Stomach (tissue), 9 donors: Measurements from ENCODE around the gene DUSP9. TPM values are rescaled to one million over a fixed set of nuclear protein-coding genes. Genes with fewer than 3 reads are reported as not detected.
A peak's percentile ranks its signal among the peaks of the same experiment; 100 is the strongest.

Experiments
- DNase-seq, 2 donors: peaks; one replicate each; pipeline versions ENCODE4 v3.0.0 to v3.0.0-alpha.2; 2013 to 2019
- H3K27ac ChIP-seq, 5 donors: fragments of 200-600 bp in 4 of 5; sonication (generic) in 4 of 5; one replicate each; pipeline ENCODE4 v1.5.1; 2013 to 2019; ENCODE audit warnings: mild to moderate bottlenecking in 1 of 5, moderate library complexity in 1 of 5
- H3K27me3 ChIP-seq, 3 donors: fragments of 200-600 bp; sonication (generic); one replicate each; pipeline ENCODE4 v1.5.1; 2017 to 2019; ENCODE audit warnings: mixed run types in 1 of 3
- H3K36me3 ChIP-seq, 4 donors: fragments of 200-600 bp; sonication (generic); 1 replicate in 3 of 4; 2 replicates in 1 of 4; pipeline ENCODE4 v1.5.1; 2016 to 2019
- H3K4me1 ChIP-seq, 4 donors: fragments of 200-600 bp; sonication (generic); one replicate each; pipeline ENCODE4 v1.5.1; 2016 to 2019
- H3K4me3 ChIP-seq, 4 donors: fragments of 200-600 bp; sonication (generic) in 3 of 4; one replicate each; pipeline ENCODE4 v1.5.1; 2016 to 2019; ENCODE audit warnings: mild to moderate bottlenecking in 1 of 4
- H3K9me3 ChIP-seq, 4 donors: fragments of 200-600 bp; sonication (generic); one replicate each; pipeline ENCODE4 v1.5.1; 2016 to 2019
- EP300 ChIP-seq: sonication (generic); formaldehyde crosslinking; IDR thresholded peaks from one replicate; pipeline ENCODE4 v1.6.1; 2017; ENCODE audit warnings: antibody characterized with exemption
- POLR2A ChIP-seq, 4 donors: fragments of 450-650 bp; IDR thresholded peaks; one replicate each; pipeline ENCODE4 v1.6.1; 2016; ENCODE audit warnings: antibody characterized with exemption in 4 of 4, control low read depth in 2 of 4, mild to moderate bottlenecking in 1 of 4, moderate library complexity in 1 of 4
- POLR2AphosphoS5 ChIP-seq, 3 donors: sonication (generic); formaldehyde crosslinking; IDR thresholded peaks; one replicate each; pipeline ENCODE4 v1.6.1; 2016; ENCODE audit warnings: antibody characterized with exemption in 3 of 3
- WGBS, 5 donors: extraction: QIAGEN DNeasy Blood & Tissue Kit in 3 of 5; methylation state at CpG; one replicate each; pipeline versions ENCODE4 v1.1.5 to v1.1.7; 2013 to 2018; 5-methylcytosine and 5-hydroxymethylcytosine counted together
- intact Hi-C: fragments of 100-400 bp; cut with DNase I; formaldehyde crosslinking; loops from one replicate; pipeline ENCODE4 v1.15.1; 2023; ENCODE audit warnings: low total_unique reads
- polyA plus RNA-seq, 3 donors: library from polyadenylated mRNA; stranded (reverse); fragments of 200-250 nt; gene quantifications; one replicate each; pipeline ENCODE4 v1.2.3, GENCODE V29; 2013
- total RNA-seq, 5 donors: library from RNA; depleted of rRNA; stranded (reverse); fragments of >200 nt; gene quantifications; one replicate each; pipeline versions ENCODE4 v1.1.0 to v1.2.3, GENCODE V29; 2014 to 2016
- TF ChIP-seq, protein P1 (sequence below), 7 experiments: fragments of 450-650 bp in 4 of 7; fragments of 200-600 bp in 3 of 7; sonication (generic) in 3 of 7; IDR thresholded peaks; one replicate each; pipeline ENCODE4 v1.5.1; 2016 to 2019; ENCODE audit warnings: antibody characterized with exemption in 7 of 7, control low read depth in 2 of 7, mild to moderate bottlenecking in 1 of 7
- donor health status: healthy with polysubstance abuse.
- donor health status: Bipolar disorder and iron deficiency.
- donor health status: healthy.

The DUSP9 gene
- total and polyA plus RNA-seq, 8 donors = 0.18 to 0.25 TPM; not detected in 6

DNA sequence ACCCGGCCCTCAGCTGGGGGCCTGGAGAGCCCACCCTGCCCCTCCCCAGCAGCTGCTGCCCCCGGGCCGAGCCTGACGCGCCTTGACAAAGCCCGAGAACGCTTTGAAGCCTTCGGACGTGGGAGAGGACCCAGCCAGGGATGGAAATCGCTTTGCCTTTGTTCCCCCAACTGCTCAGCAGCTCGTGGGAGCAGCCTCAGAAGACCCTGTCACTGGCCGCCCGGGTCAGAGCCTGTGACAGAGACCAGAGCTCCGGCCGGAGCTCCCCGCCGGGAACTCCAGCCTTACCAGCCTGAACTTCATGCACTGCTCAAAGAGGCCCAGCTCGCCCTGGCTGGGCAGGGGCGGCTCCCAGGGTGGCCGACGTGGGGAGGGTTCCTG lies 38.1 kb downstream of the DUSP9 start:
- 53 to 57% (median 54%) methylated on average over 4 to 21 of the region's 21 CpGs; no CpG with 5 or more reads in 1 of the 5 donors for WGBS, 5 donors
- no peak overlapping the region for H3K4me3 ChIP-seq
- H3K27ac ChIP-seq = no peak overlapping the region
- no peak for DNase-seq
- H3K27me3 ChIP-seq = peaks cover 8 to 21% (median 20%) of the 10 kb centered on the region in 3 donors
- TF ChIP-seq EP300 = no peak
- TF ChIP-seq POLR2A (IDR thresholded peaks at IDR 0.05) = no peak
- TF ChIP-seq, protein P1, sequence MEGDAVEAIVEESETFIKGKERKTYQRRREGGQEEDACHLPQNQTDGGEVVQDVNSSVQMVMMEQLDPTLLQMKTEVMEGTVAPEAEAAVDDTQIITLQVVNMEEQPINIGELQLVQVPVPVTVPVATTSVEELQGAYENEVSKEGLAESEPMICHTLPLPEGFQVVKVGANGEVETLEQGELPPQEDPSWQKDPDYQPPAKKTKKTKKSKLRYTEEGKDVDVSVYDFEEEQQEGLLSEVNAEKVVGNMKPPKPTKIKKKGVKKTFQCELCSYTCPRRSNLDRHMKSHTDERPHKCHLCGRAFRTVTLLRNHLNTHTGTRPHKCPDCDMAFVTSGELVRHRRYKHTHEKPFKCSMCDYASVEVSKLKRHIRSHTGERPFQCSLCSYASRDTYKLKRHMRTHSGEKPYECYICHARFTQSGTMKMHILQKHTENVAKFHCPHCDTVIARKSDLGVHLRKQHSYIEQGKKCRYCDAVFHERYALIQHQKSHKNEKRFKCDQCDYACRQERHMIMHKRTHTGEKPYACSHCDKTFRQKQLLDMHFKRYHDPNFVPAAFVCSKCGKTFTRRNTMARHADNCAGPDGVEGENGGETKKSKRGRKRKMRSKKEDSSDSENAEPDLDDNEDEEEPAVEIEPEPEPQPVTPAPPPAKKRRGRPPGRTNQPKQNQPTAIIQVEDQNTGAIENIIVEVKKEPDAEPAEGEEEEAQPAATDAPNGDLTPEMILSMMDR (IDR thresholded peaks at IDR 0.05) = no peak
- TF ChIP-seq POLR2AphosphoS5 (IDR thresholded peaks at IDR 0.05) = no peak
- H3K9me3 ChIP-seq = peaks cover 0 to 14% (median 4%) of the 10 kb centered on the region in 4 donors
- intact Hi-C loops = no loop called here
- H3K36me3 ChIP-seq = no peaks in the 10 kb centered on the region
- H3K4me1 ChIP-seq = peaks cover 0 to 24% (median 17%) of the 10 kb centered on the region in 4 donors

GRCh38 chrX:153685751-153686696 lies 39.0 kb downstream of the DUSP9 start:
- intact Hi-C loops = no loop called here
- H3K27ac ChIP-seq = peak overlapping the region in 1 of 5 donors; percentile 77
- TF ChIP-seq POLR2A (IDR thresholded peaks at IDR 0.05) = no peak
- TF ChIP-seq POLR2AphosphoS5 (IDR thresholded peaks at IDR 0.05) = no peak
- TF ChIP-seq EP300 = no peak
- TF ChIP-seq, protein P1 (IDR thresholded peaks at IDR 0.05) = no peak
- peaks cover 0 to 14% (median 4%) of the 10 kb centered on the region in 4 donors for H3K9me3 ChIP-seq
- no peak overlapping the region for H3K4me3 ChIP-seq
- H3K36me3 ChIP-seq = no peaks in the 10 kb centered on the region
- peaks cover 0 to 24% (median 20%) of the 10 kb centered on the region in 4 donors for H3K4me1 ChIP-seq
- peaks cover 8 to 21% (median 20%) of the 10 kb centered on the region in 3 donors for H3K27me3 ChIP-seq
- 72 to 79% (median 75%) methylated on average over 13 to 24 of the region's 24 CpGs for WGBS, 5 donors
- DNase-seq = peak in 1 of 2 donors; percentile 34

- Histone ChIP-seq H3K27me3 (peaks cover 8 to 21% (median 20%) of the 10 kb centered on the region in 3 donors), H3K36me3 (no peaks in the 10 kb centered on the region), H3K4me1 (peaks cover 0 to 24% (median 20%) of the 10 kb centered on the region in 4 donors), H3K9me3 (peaks cover 0 to 14% (median 4%) of the 10 kb centered on the region in 4 donors), H3K27ac (peak overlapping the region in 1 of 5 donors; percentile 77), H3K4me3 (no peak overlapping the region)
- intact Hi-C loops = no loop called here
- WGBS, 5 donors = 34 to 55% (median 41%) methylated on average over 8 to 9 of the region's 9 CpGs; no CpG with 5 or more reads in 1 of the 5 donors
- DNase-seq = peak in 1 of 2 donors; percentile 67
- TF ChIP-seq POLR2AphosphoS5 (IDR thresholded peaks at IDR 0.05) = no peak
- TF ChIP-seq, protein P1 (IDR thresholded peaks at IDR 0.05) = no peak
- TF ChIP-seq EP300 = no peak
- no peak for TF ChIP-seq POLR2A (IDR thresholded peaks at IDR 0.05)
Measured at GRCh38 chrX:153686711-153687110, 39.7 kb downstream of the DUSP9 start.
